Measurements from ENCODE around the gene SEC14L3.

SEC14L3 gene

GRCh38 chr22:30433773-30434172 is 38.0 kb downstream of the SEC14L3 start:
- no peak for DNase-seq (ENCODE audit: low read depth)
- no peak for TF ChIP-seq CTCF (IDR thresholded peaks at IDR 0.05; ENCODE audit: control insufficient read depth, insufficient read depth, low read depth, low read length, missing control alignments)
- H3K4me3 ChIP-seq (ENCODE audit: control insufficient read depth, low read depth, low read length), result no peak overlapping the region

GRCh38 chr22:30433227-30433626 is 38.6 kb downstream of the SEC14L3 start:
- H3K4me3 ChIP-seq (ENCODE audit: control insufficient read depth, low read depth, low read length), result no peak overlapping the region
- DNase-seq (ENCODE audit: low read depth), result no peak
- TF ChIP-seq CTCF (IDR thresholded peaks at IDR 0.05; ENCODE audit: control insufficient read depth, insufficient read depth, low read depth, low read length, missing control alignments), result no peak

- TF ChIP-seq CTCF (IDR thresholded peaks at IDR 0.05; ENCODE audit: control insufficient read depth, insufficient read depth, low read depth, low read length, missing control alignments), result no peak
- H3K4me3 ChIP-seq (ENCODE audit: control insufficient read depth, low read depth, low read length), result no peak overlapping the region
- no peak for DNase-seq (ENCODE audit: low read depth)
These were observed 39.3 kb downstream of the SEC14L3 start for GRCh38 chr22:30432520-30432919.

- DNase-seq (ENCODE audit: low read depth), result no peak
- H3K4me3 ChIP-seq (ENCODE audit: control insufficient read depth, low read depth, low read length), result no peak overlapping the region
- TF ChIP-seq CTCF (IDR thresholded peaks at IDR 0.05; ENCODE audit: control insufficient read depth, insufficient read depth, low read depth, low read length, missing control alignments), result no peak
These were observed 39.7 kb downstream of the SEC14L3 start for GRCh38 chr22:30432096-30432495.

- no peak for DNase-seq (ENCODE audit: low read depth)
- no peak for TF ChIP-seq CTCF (IDR thresholded peaks at IDR 0.05; ENCODE audit: control insufficient read depth, insufficient read depth, low read depth, low read length, missing control alignments)
- no peak overlapping the region for H3K4me3 ChIP-seq (ENCODE audit: control insufficient read depth, low read depth, low read length)
These were observed 40.9 kb downstream of the SEC14L3 start for GRCh38 chr22:30430933-30431332.

DNA sequence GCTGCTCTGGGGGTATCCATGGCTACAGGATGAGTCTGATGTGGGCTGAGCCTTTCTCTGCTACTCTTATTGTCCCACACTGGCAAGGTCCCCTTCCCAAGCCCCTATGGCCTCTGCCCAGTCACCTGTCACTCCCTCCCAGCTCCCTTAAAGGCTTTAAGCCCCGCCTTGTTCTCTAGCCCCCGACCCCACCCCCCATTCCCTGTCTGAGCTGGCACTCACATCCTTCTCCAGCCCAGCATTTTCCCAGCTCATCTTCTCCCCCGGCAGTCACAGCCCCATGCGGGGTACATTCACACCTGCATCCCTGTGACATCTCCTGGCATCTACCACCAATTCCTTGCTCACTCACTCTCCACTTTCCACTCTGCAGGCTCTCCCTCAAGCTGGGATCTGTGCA is 41.9 kb downstream of the SEC14L3 start:
- no peak for TF ChIP-seq CTCF (IDR thresholded peaks at IDR 0.05; ENCODE audit: control insufficient read depth, insufficient read depth, low read depth, low read length, missing control alignments)
- no peak overlapping the region for H3K4me3 ChIP-seq (ENCODE audit: control insufficient read depth, low read depth, low read length)
- DNase-seq (ENCODE audit: low read depth), result no peak

DNA sequence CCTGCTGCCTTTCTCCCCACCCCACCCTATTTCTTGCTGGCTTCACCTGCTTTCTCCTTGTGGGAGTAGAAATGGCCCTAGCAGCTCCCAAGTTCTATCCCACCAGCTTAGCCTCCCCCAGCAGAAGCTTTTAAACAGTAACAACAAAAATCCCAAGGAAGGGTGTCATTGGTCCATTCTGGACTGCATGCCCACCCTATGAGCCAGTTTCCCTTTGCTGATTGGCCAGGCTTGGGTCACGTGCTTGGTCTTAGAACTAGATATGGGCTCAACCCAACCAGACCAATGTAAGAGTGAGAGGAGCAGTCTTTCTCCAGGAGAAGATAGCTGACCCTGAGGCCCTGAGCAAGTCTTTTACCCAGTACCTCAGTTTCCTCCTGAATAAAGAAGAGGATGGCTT is 43.9 kb downstream of the SEC14L3 start:
- no peak for DNase-seq (ENCODE audit: low read depth)
- no peak overlapping the region for H3K4me3 ChIP-seq (ENCODE audit: control insufficient read depth, low read depth, low read length)
- no peak for TF ChIP-seq CTCF (IDR thresholded peaks at IDR 0.05; ENCODE audit: control insufficient read depth, insufficient read depth, low read depth, low read length, missing control alignments)

Data from AG09309 (cell line).